Cardiac muscle cell (in vitro differentiated cells and primary cell): ENCODE measurements around the gene KIRREL3. TPM values are rescaled to one million over a fixed set of nuclear protein-coding genes. Genes with fewer than 3 reads are reported as not detected.
"Not testable (repeated sequence)": the region's sequence is repeated elsewhere in the genome, so short reads cannot be mapped to it uniquely, and the experiment has no call there.

Experiments used
- DNase-seq, 2 donors: peaks; one replicate each; pipeline versions ENCODE4 v3.0.0 to v3.0.0-alpha.2; 2010 to 2017; ENCODE audit warnings: low read depth in 1 of 2, low spot score in 1 of 2
- H3K27ac ChIP-seq: fragments of 200-600 bp; sonication (generic); 2 replicates; pipeline ENCODE4 v1.5.1; 2016
- H3K27me3 ChIP-seq: fragments of 200-600 bp; sonication (generic); 2 replicates; pipeline ENCODE4 v1.6.0; 2016; ENCODE audit warnings: control low read depth
- H3K36me3 ChIP-seq: fragments of 200-600 bp; sonication (generic); 2 replicates; pipeline ENCODE4 v1.5.1; 2016; ENCODE audit warnings: control low read depth
- H3K4me1 ChIP-seq: fragments of 200-600 bp; sonication (generic); 2 replicates; pipeline ENCODE4 v1.8.1; 2017; ENCODE audit warnings: low read depth, mild to moderate bottlenecking, mixed run types
- H3K4me3 ChIP-seq: fragments of 200-600 bp; sonication (generic); 2 replicates; pipeline ENCODE4 v1.5.1; 2016; ENCODE audit warnings: mild to moderate bottlenecking
- H3K9me3 ChIP-seq: fragments of 200-600 bp; sonication (generic); 2 replicates; pipeline ENCODE4 v1.5.1; 2017; ENCODE audit warnings: low read depth, mild to moderate bottlenecking, control low read depth
- CTCF ChIP-seq: IDR thresholded peaks from 2 replicates; pipeline ENCODE4 v1.5.1; 2012; ENCODE audit warnings: low read depth, mild to moderate bottlenecking, low read length
- polyA plus RNA-seq: library from polyadenylated mRNA; unstranded; fragments of >200 nt; fragmentation: Nextera tagmentation; extraction: Ambion mirVana; gene quantifications from 2 replicates; pipeline ENCODE4 v1.2.1, GENCODE V29; 2016
- total RNA-seq: library from RNA; depleted of rRNA; stranded (reverse); fragments of >200 nt; gene quantifications from 2 replicates; pipeline ENCODE4 v1.2.3, GENCODE V29; 2016

KIRREL3 gene
- total and polyA plus RNA-seq, 2 experiments from 2014 or later = 0.12 to 0.89 TPM

- no peak for TF ChIP-seq CTCF
- Histone ChIP-seq H3K4me3 (no peak overlapping the region), H3K27me3 (no peaks in the 10 kb centered on the region)
Observed at GRCh38 chr11:126396965-126397364, 603.6 kb downstream of the KIRREL3 start.

GRCh38 chr11:126396266-126396665 is 604.3 kb downstream of the KIRREL3 start:
- H3K27me3 ChIP-seq = not testable (repeated sequence)

More at GRCh38 chr11:126396965-126397364, 603.6 kb downstream of the KIRREL3 start:
- Histone ChIP-seq H3K4me1 (peaks cover 18% of the 10 kb centered on the region), H3K9me3 (no peaks in the 10 kb centered on the region), H3K27ac (no peak overlapping the region), H3K36me3 (no peaks in the 10 kb centered on the region)
- no peak for DNase-seq

GRCh38 chr11:126395784-126396183 is 604.8 kb downstream of the KIRREL3 start:
- not testable (repeated sequence) for H3K9me3 ChIP-seq, H3K27me3 ChIP-seq, H3K4me3 ChIP-seq, H3K36me3 ChIP-seq, H3K27ac ChIP-seq
- H3K4me1 ChIP-seq = peaks cover 30% of the 10 kb centered on the region
- peak in 1 of 2 donors; percentile 54 for DNase-seq

More at GRCh38 chr11:126396266-126396665, 604.3 kb downstream of the KIRREL3 start:
- DNase-seq, H3K9me3 ChIP-seq, H3K4me3 ChIP-seq, H3K27ac ChIP-seq, H3K36me3 ChIP-seq: not testable (repeated sequence)
- H3K4me1 ChIP-seq = peaks cover 25% of the 10 kb centered on the region

- H3K27me3 ChIP-seq, H3K36me3 ChIP-seq, H3K4me3 ChIP-seq, H3K27ac ChIP-seq, DNase-seq, H3K9me3 ChIP-seq: not testable (repeated sequence)
- H3K4me1 ChIP-seq = peaks cover 30% of the 10 kb centered on the region
Observed at GRCh38 chr11:126394634-126395072, 605.9 kb downstream of the KIRREL3 start.

- Histone ChIP-seq H3K9me3 (no peaks in the 10 kb centered on the region), H3K4me1 (peaks cover 30% of the 10 kb centered on the region), H3K4me3 (no peak overlapping the region), H3K36me3 (no peaks in the 10 kb centered on the region), H3K27ac (no peak overlapping the region), H3K27me3 (no peaks in the 10 kb centered on the region)
- no peak for DNase-seq
- TF ChIP-seq CTCF = no peak
Observed at GRCh38 chr11:126394036-126394435, 606.5 kb downstream of the KIRREL3 start.

- no peak overlapping the region for H3K27ac ChIP-seq
- H3K27me3 ChIP-seq = no peaks in the 10 kb centered on the region
Observed at GRCh38 chr11:126393143-126393542, 607.4 kb downstream of the KIRREL3 start.

GRCh38 chr11:126392633-126393013 is 607.9 kb downstream of the KIRREL3 start:
- Histone ChIP-seq H3K9me3 (no peaks in the 10 kb centered on the region), H3K27me3 (no peaks in the 10 kb centered on the region), H3K36me3 (no peaks in the 10 kb centered on the region), H3K4me3 (no peak overlapping the region), H3K27ac (no peak overlapping the region), H3K4me1 (peaks cover 30% of the 10 kb centered on the region)
- DNase-seq = peak in 1 of 2 donors; percentile 73
- no peak for TF ChIP-seq CTCF

More at GRCh38 chr11:126393143-126393542, 607.4 kb downstream of the KIRREL3 start:
- Histone ChIP-seq H3K36me3 (no peaks in the 10 kb centered on the region), H3K4me3 (no peak overlapping the region), H3K4me1 (peaks cover 30% of the 10 kb centered on the region), H3K9me3 (no peaks in the 10 kb centered on the region)
- no peak for TF ChIP-seq CTCF
- no peak for DNase-seq
